Heart right ventricle (tissue), 16 donors: Measurements from ENCODE around the gene PLEKHJ1. TPM values are rescaled to one million over a fixed set of nuclear protein-coding genes. Genes with fewer than 3 reads are reported as not detected.

Experiments used
- ATAC-seq, 8 donors: fragments of 200-7000 bp; cut with Tn5 transposase; one replicate each; pipeline ENCODE4 v1.9.1; 2020; ENCODE audit warnings: mild to moderate bottlenecking in 8 of 8, moderate library complexity in 8 of 8, moderate number of reproducible peaks in 1 of 8
- DNase-seq, 2 donors: peaks; one replicate each; pipeline ENCODE4 v3.0.0-alpha.2; 2020
- H3K27ac ChIP-seq, 10 donors: fragments of 200-600 bp; sonication (generic) in 2 of 10; one replicate each; pipeline versions ENCODE4 v1.5.0 to v1.8.0; 2020 to 2022; ENCODE audit warnings: mild to moderate bottlenecking in 3 of 10
- H3K27me3 ChIP-seq, 7 donors: fragments of 200-600 bp; one replicate each; pipeline ENCODE4 v1.8.0; 2021 to 2022; ENCODE audit warnings: mild to moderate bottlenecking in 2 of 7
- H3K36me3 ChIP-seq, 9 donors: fragments of 200-600 bp; sonication (generic) in 1 of 9; one replicate each; pipeline versions ENCODE4 v1.5.0 to v1.8.0; 2020 to 2022; ENCODE audit warnings: mild to moderate bottlenecking in 2 of 9
- H3K4me1 ChIP-seq, 9 donors: fragments of 200-600 bp; sonication (generic) in 1 of 9; one replicate each; pipeline versions ENCODE4 v1.5.0 to v1.8.0; 2020 to 2022; ENCODE audit warnings: mild to moderate bottlenecking in 4 of 9
- H3K4me3 ChIP-seq, 10 donors: fragments of 200-600 bp; sonication (generic) in 2 of 10; one replicate each; pipeline versions ENCODE4 v1.5.0 to v1.8.0; 2020 to 2022; ENCODE audit warnings: mild to moderate bottlenecking in 7 of 10, moderate library complexity in 2 of 10
- H3K9me3 ChIP-seq, 11 donors: fragments of 200-600 bp in 10 of 11; sonication (generic) in 2 of 11; one replicate each; pipeline versions ENCODE4 v1.5.0 to v1.8.0; 2013 to 2022; ENCODE audit warnings: mild to moderate bottlenecking in 2 of 11, control low read depth in 1 of 11, moderate library complexity in 1 of 11
- WGBS, 2 donors: extraction: QIAGEN DNeasy Blood & Tissue Kit; methylation state at CpG; one replicate each; pipeline ENCODE4 v1.1.7; 2013; ENCODE audit warnings: inconsistent platforms in 1 of 2; 5-methylcytosine and 5-hydroxymethylcytosine counted together
- intact Hi-C, 10 donors: fragments of 100-400 bp; cut with DNase I; formaldehyde crosslinking; loops; one replicate each; pipeline versions ENCODE4 v1.11.1 to v1.14.2; 2022
- polyA plus RNA-seq, 2 donors: library from polyadenylated mRNA; stranded (reverse); fragments of 200-250 nt; gene quantifications; one replicate each; pipeline ENCODE4 v1.2.3, GENCODE V29; 2013
- total RNA-seq, 10 donors: library from RNA; stranded (reverse); fragmentation: NEBNext Ultra II Directional in 3 of 10; extraction: Animal tissue kit (Norgen Biotek cat#: 25700) in 3 of 10; gene quantifications; one replicate each; pipeline versions ENCODE4 v1.2.1 to v1.2.4, GENCODE V29; 2021 to 2023
- TF ChIP-seq, protein P1 (sequence below), 9 donors: fragments of 200-600 bp; sonication (generic) in 2 of 9; IDR thresholded peaks; one replicate each; pipeline versions ENCODE4 v1.5.0 to v1.8.0; 2021 to 2022; ENCODE audit warnings: antibody characterized with exemption in 9 of 9, mild to moderate bottlenecking in 5 of 9, moderate library complexity in 1 of 9
- donor health status: Arrhythmogenic right ventricular cardiomyopathy.
- donor health status: ischemic (EF 13 %, LVEDD 7.1; RV severe dilation, severe dysfunction).
- donor health status: healthy with polysubstance abuse.
- donor health status: DM: no; HTN: yes; CAD: no.
- donor health status: DM: no; HTN: no; CAD: no.
- donor health status: ischemic (EF 25% LVEDD 6.9; RV normal size, moderate dysfunction).
- donor health status: ischemic (EF 25% LVEDD 5.7; RV mildly dilated, moderate dysfunction).
- donor health status: healthy.
- donor health status: DM: yes; HTN: yes; CAD: no.
- donor health status: Ischemic cardiomyopathy.
- donor health status: ischemic (EF 35%, LVEDD 5.7; RV mildly dilated, moderate dysfunction).
- donor health status: nonischemic (EF 11% LVEDD 7.7; RV severe dilation, severe dysfunction).
- donor health status: DM: yes; HTN: yes; CAD: no.
- donor health status: PGD.
- donor health status: ischemic (EF 29% LVEDD 5.4; RV normal size, mild dysfunction).
- donor health status: nonischemic (EF 23%, LVEDD 6.1; RV moderate dilation, normal function).

The PLEKHJ1 gene
- total and polyA plus RNA-seq, 12 donors, result 40.0 to 103 (median 46.8) TPM

DNA sequence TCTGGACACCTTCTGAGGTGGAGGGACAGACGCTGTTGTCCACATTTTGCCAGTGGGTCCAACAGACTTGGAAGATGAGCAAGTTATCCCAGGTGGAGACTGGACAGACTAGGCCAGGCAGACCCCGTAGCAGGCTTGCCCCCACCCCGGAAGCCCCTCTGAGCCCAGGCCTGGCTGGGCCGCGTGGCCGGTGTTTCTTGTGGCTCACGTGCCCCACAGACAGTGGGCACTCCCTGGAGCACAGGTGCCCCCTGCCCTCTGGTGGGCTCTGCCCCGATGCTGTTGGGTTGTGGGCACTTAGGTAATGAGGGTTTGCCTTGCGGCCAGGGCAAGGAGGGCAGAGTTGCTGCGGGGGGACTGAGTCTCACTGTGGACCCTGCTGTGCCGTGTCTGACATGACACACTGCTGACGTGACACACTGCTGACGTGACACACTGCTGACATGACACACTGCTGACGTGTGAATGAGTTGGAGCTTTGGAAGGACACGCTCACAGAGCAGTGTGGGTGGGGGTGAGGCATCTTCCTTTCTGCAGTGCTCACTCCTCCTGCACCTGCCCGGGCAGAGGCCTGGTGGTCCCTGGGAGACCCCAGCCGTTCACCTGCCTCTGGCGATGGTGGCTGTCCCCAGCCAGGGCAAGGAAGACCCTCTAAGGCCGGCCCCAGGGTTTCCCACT is 47.3 kb downstream of the PLEKHJ1 start:
- DNase-seq, result no peak
- intact Hi-C loops, result no loop called here
- no peak for ATAC-seq
- H3K4me1 ChIP-seq, result peaks cover 17 to 64% (median 47%) of the 10 kb centered on the region in 9 donors
- H3K27me3 ChIP-seq, result no peaks in the 10 kb centered on the region
- no peak overlapping the region for H3K4me3 ChIP-seq
- TF ChIP-seq, protein P1, sequence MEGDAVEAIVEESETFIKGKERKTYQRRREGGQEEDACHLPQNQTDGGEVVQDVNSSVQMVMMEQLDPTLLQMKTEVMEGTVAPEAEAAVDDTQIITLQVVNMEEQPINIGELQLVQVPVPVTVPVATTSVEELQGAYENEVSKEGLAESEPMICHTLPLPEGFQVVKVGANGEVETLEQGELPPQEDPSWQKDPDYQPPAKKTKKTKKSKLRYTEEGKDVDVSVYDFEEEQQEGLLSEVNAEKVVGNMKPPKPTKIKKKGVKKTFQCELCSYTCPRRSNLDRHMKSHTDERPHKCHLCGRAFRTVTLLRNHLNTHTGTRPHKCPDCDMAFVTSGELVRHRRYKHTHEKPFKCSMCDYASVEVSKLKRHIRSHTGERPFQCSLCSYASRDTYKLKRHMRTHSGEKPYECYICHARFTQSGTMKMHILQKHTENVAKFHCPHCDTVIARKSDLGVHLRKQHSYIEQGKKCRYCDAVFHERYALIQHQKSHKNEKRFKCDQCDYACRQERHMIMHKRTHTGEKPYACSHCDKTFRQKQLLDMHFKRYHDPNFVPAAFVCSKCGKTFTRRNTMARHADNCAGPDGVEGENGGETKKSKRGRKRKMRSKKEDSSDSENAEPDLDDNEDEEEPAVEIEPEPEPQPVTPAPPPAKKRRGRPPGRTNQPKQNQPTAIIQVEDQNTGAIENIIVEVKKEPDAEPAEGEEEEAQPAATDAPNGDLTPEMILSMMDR (IDR thresholded peaks at IDR 0.05), result no peak
- peaks cover 0 to 87% (median 20%) of the 10 kb centered on the region in 9 donors for H3K36me3 ChIP-seq
- no peak overlapping the region for H3K27ac ChIP-seq
- H3K9me3 ChIP-seq, result no peaks in the 10 kb centered on the region
- WGBS, 2 donors, result 73 to 79% methylated on average over 19 of the region's 19 CpGs

DNA sequence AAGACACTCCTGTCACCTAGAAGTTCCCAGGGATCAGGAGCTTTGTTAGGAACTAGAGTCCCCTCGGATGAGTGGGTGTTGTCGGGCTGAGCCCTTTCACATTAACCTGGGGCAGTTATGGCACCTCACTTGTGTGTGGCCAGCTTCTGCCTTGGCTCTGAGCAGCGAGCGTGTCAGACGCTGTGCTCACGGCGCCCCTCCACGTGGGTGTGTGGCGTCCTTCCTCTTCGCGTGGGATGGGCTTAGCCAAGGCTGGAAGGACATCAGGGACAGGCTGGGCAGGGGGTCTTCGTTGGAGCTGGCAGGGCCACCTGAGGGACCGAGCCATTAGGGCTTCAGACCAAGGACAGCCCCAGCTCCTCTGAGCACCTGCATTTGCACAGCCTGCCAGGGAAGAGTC is 49.0 kb downstream of the PLEKHJ1 start:
- peak overlapping the region in 9 of 10 donors; percentile 57 to 87 (median 81) for H3K27ac ChIP-seq
- H3K4me1 ChIP-seq, result peaks cover 17 to 65% (median 47%) of the 10 kb centered on the region in 9 donors
- TF ChIP-seq, protein P1 (IDR thresholded peaks at IDR 0.05), result no peak
- 57 to 64% methylated on average over 13 of the region's 13 CpGs for WGBS, 2 donors
- no peaks in the 10 kb centered on the region for H3K9me3 ChIP-seq
- DNase-seq (no peak), ATAC-seq (no peak)
- peaks cover 0 to 87% (median 14%) of the 10 kb centered on the region in 9 donors for H3K36me3 ChIP-seq
- H3K27me3 ChIP-seq, result no peaks in the 10 kb centered on the region
- H3K4me3 ChIP-seq, result no peak overlapping the region
- intact Hi-C loops, result no loop called here

DNA sequence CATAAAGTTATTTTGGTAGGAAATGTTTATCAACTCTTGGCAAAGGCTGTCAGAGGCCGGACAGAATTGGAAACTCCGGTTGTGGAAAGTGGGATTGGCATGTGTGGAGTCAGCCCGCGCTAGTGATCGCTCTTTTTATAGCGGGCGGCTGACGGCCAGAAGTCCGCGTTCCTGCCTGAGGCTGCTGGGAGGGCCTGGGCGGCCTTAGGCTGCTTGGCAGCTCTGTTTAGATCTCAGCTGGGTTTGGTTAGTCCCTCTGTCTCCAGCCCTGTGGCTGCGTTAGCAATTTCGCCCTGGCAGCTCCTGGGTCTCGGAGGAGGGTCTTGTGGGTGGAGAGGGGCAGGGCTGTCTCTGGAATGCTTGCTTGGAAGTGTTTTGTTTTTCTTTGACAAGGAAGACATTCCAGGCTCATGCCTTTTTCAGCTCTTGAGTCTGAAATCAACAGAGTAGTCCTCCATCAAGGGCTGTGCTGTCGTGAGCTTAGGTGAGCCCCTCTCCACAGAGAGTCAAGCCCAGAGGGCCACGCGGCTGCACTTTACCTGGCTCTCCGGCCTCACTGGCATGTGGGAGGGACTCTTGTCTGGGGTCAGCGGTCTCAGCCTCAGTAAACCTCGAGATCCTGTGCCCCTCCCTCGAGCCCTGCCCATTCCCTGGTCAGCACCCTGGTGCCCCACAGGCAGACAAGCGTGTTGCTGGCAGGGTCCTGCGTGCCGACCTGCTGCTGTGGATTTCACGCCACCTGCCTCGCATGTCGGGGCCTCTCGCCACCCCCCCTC is 49.9 kb downstream of the PLEKHJ1 start:
- Histone ChIP-seq H3K27ac (peak overlapping the region; percentile 57 to 87 (median 80)), H3K4me3 (peak overlapping the region in 7 of 10 donors; percentile 1 to 30 (median 14)), H3K9me3 (no peaks in the 10 kb centered on the region), H3K27me3 (no peaks in the 10 kb centered on the region), H3K4me1 (peaks cover 17 to 71% (median 48%) of the 10 kb centered on the region in 9 donors), H3K36me3 (peaks cover 0 to 86% (median 6%) of the 10 kb centered on the region in 9 donors)
- TF ChIP-seq, protein P1 (IDR thresholded peaks at IDR 0.05), result no peak
- intact Hi-C loops, result no loop called here
- DNase-seq (peak; percentile 85 to 89), ATAC-seq (peak; percentile 86 to 96 (median 94))
- WGBS, 2 donors, result 20 to 27% methylated on average over 28 of the region's 28 CpGs

DNA sequence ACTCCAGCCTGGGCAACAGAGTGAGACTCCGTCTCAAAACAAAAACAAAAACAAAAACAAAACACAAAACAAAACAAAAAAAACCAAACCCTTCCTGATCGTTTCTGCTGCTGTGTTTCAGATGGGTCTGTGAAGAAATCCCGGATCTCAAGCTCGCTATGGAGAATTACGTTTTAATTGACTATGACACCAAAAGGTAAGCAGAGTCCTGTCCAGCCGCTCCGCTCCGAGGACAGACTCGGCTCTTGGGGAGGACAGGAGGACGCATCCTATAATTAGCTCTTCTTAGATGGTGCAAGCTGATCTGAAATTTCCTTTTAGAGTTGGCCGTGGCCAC is 50.4 kb downstream of the PLEKHJ1 start:
- peaks cover 17 to 76% (median 51%) of the 10 kb centered on the region in 9 donors for H3K4me1 ChIP-seq
- no peaks in the 10 kb centered on the region for H3K9me3 ChIP-seq
- H3K36me3 ChIP-seq, result peaks cover 0 to 86% (median under 1%) of the 10 kb centered on the region in 9 donors
- H3K27ac ChIP-seq, result peak overlapping the region; percentile 57 to 87 (median 80)
- peak overlapping the region in 7 of 10 donors; percentile 1 to 30 (median 14) for H3K4me3 ChIP-seq
- DNase-seq (no peak), ATAC-seq (no peak)
- TF ChIP-seq, protein P1 (IDR thresholded peaks at IDR 0.05), result no peak
- 11 to 18% methylated on average over 11 of the region's 11 CpGs for WGBS, 2 donors
- intact Hi-C loops, result no loop called here
- H3K27me3 ChIP-seq, result no peaks in the 10 kb centered on the region
